Osteoblast (primary cell): ENCODE results near the gene PTPRN2. TPM values are rescaled to one million over a fixed set of nuclear protein-coding genes. Genes with fewer than 3 reads are reported as not detected.

Source experiments
- DNase-seq: peaks from one replicate; pipeline ENCODE4 v3.0.0; 2011; ENCODE audit warnings: low spot score, mixed read lengths; ENCODE audit not compliant: insufficient read length; ENCODE audit errors: missing footprints
- H2AFZ ChIP-seq: 2 replicates; pipeline ENCODE4 v1.6.0; 2011; ENCODE audit warnings: mild to moderate bottlenecking, low read length
- H3K27ac ChIP-seq: 2 replicates; pipeline ENCODE4 v1.5.1; 2011; ENCODE audit warnings: mild to moderate bottlenecking, low read depth, low read length, moderate library complexity
- H3K27me3 ChIP-seq: 2 replicates; pipeline ENCODE4 v1.6.0; 2012; ENCODE audit warnings: mild to moderate bottlenecking, control low read depth, inconsistent platforms, low read length, moderate library complexity; ENCODE audit not compliant: insufficient read depth
- H3K36me3 ChIP-seq: 2 replicates; pipeline ENCODE4 v1.5.1; 2011; ENCODE audit warnings: mild to moderate bottlenecking, low read length, control low read depth, moderate library complexity; ENCODE audit not compliant: insufficient read depth
- H3K4me1 ChIP-seq: 2 replicates; pipeline ENCODE4 v1.5.1; 2011; ENCODE audit warnings: mild to moderate bottlenecking, low read length, control low read depth, moderate library complexity; ENCODE audit not compliant: insufficient read depth
- H3K4me2 ChIP-seq: 2 replicates; pipeline ENCODE4 v1.6.0; 2011; ENCODE audit warnings: mild to moderate bottlenecking, low read length; ENCODE audit not compliant: insufficient read depth
- H3K4me3 ChIP-seq: fragments of 200-600 bp; sonication (generic); 3 replicates; pipeline ENCODE4 v1.5.1; 2012; ENCODE audit warnings: mild to moderate bottlenecking, low read length, inconsistent platforms; ENCODE audit not compliant: insufficient read depth
- H3K79me2 ChIP-seq: 2 replicates; pipeline ENCODE4 v1.6.0; 2012; ENCODE audit warnings: mild to moderate bottlenecking, low read length, control low read depth, inconsistent platforms; ENCODE audit not compliant: insufficient read depth
- H3K9me3 ChIP-seq: 2 replicates; pipeline ENCODE4 v1.5.1; 2011; ENCODE audit warnings: low read depth, low read length, control low read depth
- H4K20me1 ChIP-seq: 2 replicates; pipeline ENCODE4 v1.6.0; 2012; ENCODE audit warnings: mild to moderate bottlenecking, low read length, control low read depth; ENCODE audit not compliant: insufficient read depth
- CTCF ChIP-seq: IDR thresholded peaks from 2 replicates; pipeline ENCODE4 v1.5.1; 2011; ENCODE audit warnings: mild to moderate bottlenecking, low read depth, low read length, moderate library complexity; ENCODE audit errors: extremely low read depth
- total RNA-seq: library from RNA; depleted of rRNA; stranded (reverse); fragments of >200 nt; gene quantifications from 2 replicates; pipeline ENCODE4 v1.2.3, GENCODE V29; 2012

The PTPRN2 gene
- total RNA-seq, 1 donor = 0.36 TPM

DNA sequence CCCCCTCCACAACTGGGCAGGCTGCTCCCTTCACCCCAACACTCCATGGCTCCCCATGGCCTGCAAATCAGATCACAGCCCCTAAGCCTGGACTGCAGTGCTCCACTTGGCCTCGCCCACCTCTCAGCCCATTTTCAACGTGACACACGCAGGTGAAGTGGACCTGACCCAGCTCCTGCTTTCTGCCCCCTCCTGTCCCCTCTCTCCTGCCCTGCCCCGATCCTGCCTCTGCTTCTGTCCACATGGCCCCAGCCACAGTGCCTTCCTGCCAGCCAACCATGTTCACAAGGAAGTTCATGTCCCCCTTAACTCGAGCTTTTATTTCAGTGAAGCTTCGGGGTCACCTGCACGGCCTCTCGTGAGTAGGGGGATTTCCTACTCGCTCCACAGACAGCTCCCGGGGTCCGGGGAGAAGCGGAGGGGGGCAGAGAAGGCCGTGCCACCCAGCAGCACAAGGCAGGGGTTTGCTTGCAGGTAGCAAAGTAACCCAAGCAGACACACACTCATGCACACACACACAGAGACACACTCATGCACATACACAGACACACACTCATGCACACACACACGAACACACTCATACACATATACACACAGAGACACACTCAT, 713.3 kb downstream of the PTPRN2 start:
- no peaks in the 10 kb centered on the region for H3K9me3 ChIP-seq
- no peak overlapping the region for H2AFZ ChIP-seq
- no peak overlapping the region for H3K27ac ChIP-seq
- H3K4me3 ChIP-seq = no peak overlapping the region
- H3K79me2 ChIP-seq = no peaks in the 10 kb centered on the region
- H3K36me3 ChIP-seq = no peaks in the 10 kb centered on the region
- no peak for TF ChIP-seq CTCF
- H3K27me3 ChIP-seq = no peaks in the 10 kb centered on the region
- DNase-seq = peak; percentile 50
- no peaks in the 10 kb centered on the region for H4K20me1 ChIP-seq
- no peaks in the 10 kb centered on the region for H3K4me1 ChIP-seq
- H3K4me2 ChIP-seq = no peak overlapping the region

GRCh38 chr7:157873664-157874063, 714.0 kb downstream of the PTPRN2 start:
- Histone ChIP-seq H2AFZ (no peak overlapping the region), H3K27me3 (no peaks in the 10 kb centered on the region), H3K27ac (no peak overlapping the region), H3K4me1 (no peaks in the 10 kb centered on the region), H3K9me3 (no peaks in the 10 kb centered on the region), H3K4me2 (no peak overlapping the region), H3K4me3 (no peak overlapping the region), H3K36me3 (no peaks in the 10 kb centered on the region), H3K79me2 (no peaks in the 10 kb centered on the region), H4K20me1 (no peaks in the 10 kb centered on the region)
- DNase-seq = peak; percentile 72
- no peak for TF ChIP-seq CTCF

GRCh38 chr7:157873181-157873580, 714.4 kb downstream of the PTPRN2 start:
- no peak overlapping the region for H2AFZ ChIP-seq
- no peak for TF ChIP-seq CTCF
- no peaks in the 10 kb centered on the region for H3K9me3 ChIP-seq

GRCh38 chr7:157872447-157872846, 715.2 kb downstream of the PTPRN2 start:
- H3K4me2 ChIP-seq = no peak overlapping the region
- H3K79me2 ChIP-seq = no peaks in the 10 kb centered on the region
- peak; percentile 67 for DNase-seq
- H2AFZ ChIP-seq = no peak overlapping the region
- H3K4me1 ChIP-seq = no peaks in the 10 kb centered on the region
- H3K4me3 ChIP-seq = no peak overlapping the region
- no peak for TF ChIP-seq CTCF
- no peaks in the 10 kb centered on the region for H3K36me3 ChIP-seq
- no peaks in the 10 kb centered on the region for H4K20me1 ChIP-seq
- H3K27me3 ChIP-seq = no peaks in the 10 kb centered on the region
- no peaks in the 10 kb centered on the region for H3K9me3 ChIP-seq
- no peak overlapping the region for H3K27ac ChIP-seq

More at GRCh38 chr7:157873181-157873580, 714.4 kb downstream of the PTPRN2 start:
- Histone ChIP-seq H3K27me3 (no peaks in the 10 kb centered on the region), H3K4me3 (no peak overlapping the region), H3K79me2 (no peaks in the 10 kb centered on the region), H3K36me3 (no peaks in the 10 kb centered on the region), H3K4me1 (no peaks in the 10 kb centered on the region), H4K20me1 (no peaks in the 10 kb centered on the region), H3K4me2 (no peak overlapping the region), H3K27ac (no peak overlapping the region)
- no peak for DNase-seq
